HL-60/S4 treated with phorbol 12-myristate 13-acetate at 8.2 ng/mL for 4 days and 3 days (cell line): ENCODE results near the gene NAA30.

Experiments
- in situ Hi-C: fragments of 300-500 bp; cut with MboI; formaldehyde crosslinking; loops from 2 replicates; pipeline ENCODE4 v1.15.0; 2022; ENCODE audit warnings: low sequenced_read_pairs

Gene NAA30

DNA sequence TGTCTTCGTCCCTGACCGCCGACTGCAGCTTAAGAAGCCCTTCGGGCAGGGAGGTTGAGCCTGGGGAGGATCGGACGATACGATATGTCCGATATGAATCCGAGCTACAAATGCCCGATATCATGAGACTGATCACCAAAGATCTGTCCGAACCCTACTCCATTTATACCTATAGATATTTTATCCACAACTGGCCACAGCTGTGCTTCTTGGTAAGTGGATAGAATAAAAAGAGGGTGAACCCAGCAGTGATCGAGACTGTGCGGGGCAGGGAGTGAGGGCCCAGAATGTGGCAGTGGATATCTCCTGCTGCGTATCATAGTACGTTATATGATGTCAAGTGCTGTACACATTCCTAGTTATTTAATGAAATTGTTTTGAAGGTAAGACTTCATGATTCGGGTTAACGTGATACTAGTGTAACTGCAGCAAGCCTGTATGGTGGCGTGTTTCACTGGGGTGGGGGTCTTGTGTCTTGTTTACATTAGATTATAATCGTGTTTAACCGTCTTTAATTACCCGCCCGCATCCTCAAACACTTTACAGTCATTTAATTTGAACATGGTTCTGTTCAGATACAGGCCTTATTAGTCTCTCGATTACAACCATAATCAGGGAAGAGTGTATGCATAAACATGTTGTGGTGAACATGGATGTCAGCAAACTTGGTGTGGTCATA, 1.3 kb downstream of the NAA30 start:
- in situ Hi-C loops: no loop called here

DNA sequence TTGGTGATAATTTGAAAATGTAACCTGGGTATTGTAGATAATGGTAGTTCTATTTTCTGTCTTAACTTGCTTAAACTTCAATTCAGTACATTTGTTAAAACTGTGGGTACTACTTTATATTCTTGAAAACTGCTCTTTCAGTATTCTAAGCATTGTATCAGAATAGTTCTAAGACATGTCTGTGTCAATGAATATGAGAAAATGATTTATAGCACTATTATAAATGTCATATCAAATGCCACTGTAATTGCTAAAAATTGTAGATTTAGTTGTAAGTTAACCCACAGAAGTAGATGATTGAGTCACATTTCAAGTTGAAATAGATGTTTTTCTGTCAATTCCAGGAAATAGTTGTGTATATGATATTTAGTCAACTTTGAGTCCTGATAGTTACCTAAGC, 2.4 kb downstream of the NAA30 start:
- in situ Hi-C loops: no loop called here

DNA sequence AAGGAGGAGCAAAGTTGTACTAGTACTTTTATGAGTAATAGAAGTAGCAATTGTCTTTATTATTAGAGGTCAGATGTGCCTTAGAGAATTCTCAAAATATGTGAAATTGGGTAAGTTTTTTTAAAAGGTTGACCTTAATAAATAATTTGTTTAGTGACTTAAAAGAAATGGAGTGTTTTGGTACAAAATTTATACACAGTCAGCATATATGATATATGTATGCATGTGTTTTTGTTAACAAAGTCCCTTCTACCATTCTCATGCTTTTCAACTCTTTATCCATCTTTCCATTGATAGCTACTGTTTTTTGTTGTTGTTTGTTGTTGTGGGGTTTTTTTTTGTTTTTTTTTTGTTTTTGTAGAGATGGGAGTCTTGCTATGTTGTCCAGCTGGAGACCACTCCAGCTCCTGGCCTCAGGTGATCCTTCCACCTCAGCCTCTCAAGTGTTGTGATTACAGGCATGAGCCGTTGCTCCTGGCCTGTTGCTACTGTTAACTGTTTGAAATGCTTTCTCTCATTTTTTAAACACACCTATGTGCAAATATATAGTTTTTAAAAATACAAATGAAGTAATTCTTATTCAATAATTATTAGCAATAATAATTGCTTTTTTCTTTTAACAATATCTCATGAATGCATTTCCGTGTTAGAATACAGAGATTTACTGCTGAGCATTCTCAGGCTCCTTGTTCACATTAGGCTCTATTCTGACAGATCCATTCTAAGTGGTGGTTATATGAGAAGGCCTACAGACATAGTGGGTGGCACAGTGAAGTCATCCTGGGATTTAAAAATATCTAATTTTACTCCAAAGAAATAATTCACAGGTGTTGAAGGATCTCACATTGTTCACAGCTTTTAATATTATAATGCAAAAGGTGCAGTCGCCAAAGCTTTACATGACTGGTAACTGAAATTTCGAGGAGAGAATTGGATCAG, 10.4 kb downstream of the NAA30 start:
- in situ Hi-C loops: no loop called here

DNA sequence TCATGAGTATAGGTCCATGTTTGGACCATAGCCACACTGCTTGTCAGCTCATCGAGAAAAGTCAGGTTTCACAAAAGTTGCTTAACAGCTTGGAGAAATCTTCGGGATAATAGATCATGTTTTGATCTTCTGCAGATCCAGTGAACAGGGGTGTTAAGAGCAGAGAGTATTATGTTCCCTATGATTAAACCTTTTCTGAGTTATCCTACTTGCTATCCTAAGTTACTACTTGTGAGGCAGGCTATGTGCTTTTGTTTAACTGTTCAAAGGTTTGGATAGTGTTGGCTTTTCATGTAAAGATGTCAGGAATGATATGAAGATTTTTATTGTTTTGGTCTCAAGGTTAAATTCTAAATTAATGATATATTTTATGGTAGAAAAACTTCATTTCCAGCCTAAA, 11.1 kb downstream of the NAA30 start:
- in situ Hi-C loops: no loop called here

DNA sequence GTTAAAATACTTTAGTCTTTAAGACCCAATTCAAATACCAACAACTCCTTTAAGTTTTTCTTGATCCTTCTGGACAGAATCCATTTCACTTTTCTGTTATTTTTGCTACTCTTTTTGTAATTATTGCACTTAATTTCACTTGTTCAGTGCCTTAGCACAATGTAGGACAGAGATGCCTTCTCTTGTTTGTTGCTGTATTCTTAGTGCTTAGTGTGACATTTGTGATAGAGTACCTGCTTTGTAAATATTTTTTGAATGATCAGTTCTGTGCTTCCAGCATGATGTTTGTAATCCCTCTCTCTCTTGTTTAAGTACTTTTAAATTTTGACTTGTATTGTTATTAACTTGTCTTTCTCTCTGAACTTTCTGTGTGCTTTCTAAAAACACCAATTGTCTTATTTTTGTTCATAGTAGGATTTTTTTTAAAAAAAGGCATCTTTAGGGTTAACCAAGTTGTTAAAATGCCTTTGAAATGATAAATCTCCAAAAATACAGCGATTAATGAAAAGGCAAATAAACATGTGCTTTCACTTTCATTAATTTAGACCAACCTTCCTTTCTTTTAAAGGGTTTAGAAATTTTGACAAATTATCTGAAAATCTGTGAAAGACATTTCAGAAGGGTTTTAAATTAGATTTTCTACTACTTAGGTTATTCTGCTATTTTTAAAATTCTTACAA, 11.9 kb downstream of the NAA30 start:
- in situ Hi-C loops: no loop called here

DNA sequence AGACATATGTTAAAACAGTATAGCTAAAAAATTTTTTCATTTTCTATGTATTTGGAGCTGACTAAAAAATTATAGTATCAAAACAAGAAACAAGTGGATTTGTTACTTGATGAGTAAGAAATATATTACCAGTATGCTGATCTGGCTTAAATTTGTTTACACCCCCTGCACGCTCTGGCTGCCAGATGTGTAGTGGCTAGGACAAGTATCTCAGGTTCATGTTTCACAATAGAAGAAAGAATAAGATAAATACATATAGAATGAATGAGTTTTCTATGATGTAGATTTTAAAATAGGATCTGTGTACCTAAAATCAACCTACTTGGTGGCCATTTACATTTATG, 13.1 kb downstream of the NAA30 start:
- in situ Hi-C loops: no loop called here

DNA sequence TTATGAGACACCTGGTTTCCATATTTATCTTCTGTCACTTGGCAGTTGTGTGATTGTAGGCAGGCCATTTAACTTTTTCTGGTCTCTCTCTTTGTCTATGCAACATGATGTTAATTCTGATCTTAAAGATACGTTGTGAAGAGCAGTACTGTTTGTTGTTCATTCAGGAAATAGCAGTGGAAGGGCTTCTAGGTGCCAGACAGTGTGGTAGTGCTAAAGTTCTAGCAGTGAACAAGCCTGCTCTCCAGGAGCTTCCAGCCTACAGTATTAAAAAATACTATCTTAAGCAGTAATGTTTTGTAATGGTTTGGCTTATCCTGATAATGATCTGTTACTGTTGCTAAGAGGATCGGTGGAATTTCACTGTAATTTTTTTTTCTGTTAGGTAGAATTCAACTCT, 15.2 kb downstream of the NAA30 start:
- in situ Hi-C loops: no loop called here

DNA sequence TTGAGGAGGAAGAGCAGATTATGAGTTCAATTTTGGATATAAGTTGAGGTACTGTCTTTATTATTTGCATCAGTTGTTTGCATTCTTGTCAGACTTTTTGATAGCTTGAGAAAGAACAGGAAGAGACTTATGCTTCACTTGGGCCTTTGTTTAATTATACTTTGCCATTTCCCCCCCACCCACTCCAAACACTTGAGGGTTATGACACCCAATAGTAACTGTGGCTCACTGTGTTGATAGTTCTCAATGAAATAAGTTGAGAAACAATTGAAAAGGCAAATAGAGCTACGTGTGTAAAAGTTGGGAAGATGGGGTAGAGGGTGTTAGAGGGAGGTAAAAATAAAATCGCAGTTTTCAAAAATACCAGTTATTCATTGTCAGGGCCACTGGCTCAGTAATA, 17.7 kb downstream of the NAA30 start:
- in situ Hi-C loops: no loop called here

DNA sequence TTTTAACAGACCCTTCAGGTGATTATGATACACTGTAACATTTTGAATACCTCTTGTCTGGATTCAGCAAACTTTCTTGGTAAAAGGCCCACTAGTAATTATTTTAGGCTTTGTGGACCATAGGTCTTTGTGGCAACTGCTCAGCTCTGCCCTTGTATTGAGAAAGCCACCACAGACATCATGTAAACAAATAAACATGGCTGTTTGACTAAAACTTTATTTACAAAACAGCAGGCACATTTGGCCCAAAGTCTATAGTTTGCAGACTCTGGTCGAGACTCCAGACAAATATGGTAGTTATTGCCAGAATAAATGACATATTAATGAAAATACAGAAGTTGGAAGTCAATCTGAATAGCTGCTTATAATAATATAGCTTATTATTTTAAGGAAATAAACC, 18.2 kb downstream of the NAA30 start:
- in situ Hi-C loops: no loop called here

DNA sequence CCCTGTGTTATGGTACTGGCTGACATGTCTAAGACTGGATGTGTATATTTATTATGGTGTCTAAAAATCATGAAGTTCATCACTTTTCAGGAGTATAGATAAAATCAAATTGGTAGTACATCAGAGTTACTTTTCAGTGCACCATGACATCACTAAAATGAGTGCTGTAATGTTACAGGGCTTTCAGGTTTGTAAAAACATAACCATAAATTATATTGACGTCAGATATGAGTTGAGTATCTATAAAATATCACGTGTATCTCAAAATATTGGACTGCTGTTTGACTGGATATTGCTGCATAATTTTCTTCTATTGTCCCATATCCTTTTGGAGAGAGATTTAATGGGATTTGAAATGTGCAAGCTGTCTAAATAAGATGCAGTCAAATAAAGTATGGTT, 22.0 kb downstream of the NAA30 start:
- in situ Hi-C loops: no loop called here

DNA sequence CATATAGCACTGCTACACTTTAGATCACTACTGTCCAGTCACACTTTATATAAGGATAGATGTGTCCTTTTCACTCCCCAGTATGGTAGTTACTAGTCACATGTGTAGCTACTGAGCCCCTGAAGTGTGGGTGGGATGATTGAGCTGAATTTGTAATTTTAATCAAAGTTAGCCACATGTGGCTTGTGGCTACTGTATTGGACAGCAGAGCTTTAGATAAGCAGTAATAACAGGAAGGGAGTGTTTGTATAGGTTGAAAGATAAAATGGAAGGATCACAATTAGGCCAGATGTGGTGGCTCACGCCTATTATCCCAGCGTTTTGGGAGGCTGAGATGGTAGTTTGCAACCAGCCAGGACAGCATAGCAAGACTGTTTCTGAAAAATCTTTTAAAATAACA, 23.5 kb downstream of the NAA30 start:
- in situ Hi-C loops: no loop called here

DNA sequence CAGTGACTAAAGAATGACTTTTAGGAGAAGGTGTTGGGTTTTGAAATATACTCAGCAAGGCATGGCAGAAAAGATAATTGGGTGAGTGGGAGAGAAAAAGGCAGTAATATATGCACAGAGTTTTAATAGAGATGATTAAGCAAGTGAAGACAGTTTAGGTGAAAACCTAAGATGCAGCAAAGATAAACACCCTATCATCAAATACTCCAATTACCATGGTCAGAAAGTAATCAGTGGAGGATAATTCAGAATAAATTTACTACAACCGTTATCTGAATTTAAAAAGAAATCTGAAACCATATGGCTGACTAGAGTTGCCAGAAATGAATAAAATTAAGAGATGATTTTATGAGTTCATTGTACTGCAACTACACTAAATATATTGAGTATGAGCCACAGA, 26.8 kb downstream of the NAA30 start:
- in situ Hi-C loops: no loop called here

DNA sequence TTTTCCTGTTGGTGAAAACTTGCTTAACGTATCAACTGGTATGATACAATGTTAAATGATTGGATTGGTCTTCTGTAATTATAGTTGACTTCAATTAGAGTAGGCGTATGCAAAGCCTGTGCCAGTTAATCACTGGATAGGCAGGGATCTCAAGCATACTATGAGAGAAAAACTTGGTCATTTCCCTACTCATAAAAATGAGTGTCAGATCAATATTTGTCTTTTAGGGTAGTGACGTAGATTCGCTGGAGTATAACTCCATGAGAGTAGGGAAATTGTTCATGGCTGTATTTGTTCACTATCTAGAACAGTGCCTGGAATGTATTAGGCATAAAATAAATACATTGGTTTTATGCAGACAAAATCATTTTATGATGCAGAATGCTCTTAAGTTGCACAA, 28.6 kb downstream of the NAA30 start:
- in situ Hi-C loops: no loop called here

DNA sequence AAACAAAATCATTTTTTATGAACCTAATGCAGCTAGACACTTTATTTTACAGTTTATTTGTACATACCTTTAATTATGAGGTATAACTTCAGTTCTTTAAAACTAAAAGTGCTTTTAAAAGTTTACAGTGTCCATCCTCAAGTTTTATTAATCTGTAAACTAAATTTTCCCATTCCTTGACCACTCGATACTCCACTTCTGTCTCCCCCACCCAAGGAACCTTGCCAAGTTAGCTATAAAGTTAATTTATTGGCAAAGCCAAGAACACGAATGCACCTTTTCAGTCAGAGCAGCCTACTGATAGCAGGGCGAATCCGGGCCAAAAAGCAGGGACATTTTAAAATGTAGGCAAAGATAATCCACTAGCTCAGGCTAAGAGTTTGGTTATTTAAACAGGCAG, 29.6 kb downstream of the NAA30 start:
- in situ Hi-C loops: no loop called here

DNA sequence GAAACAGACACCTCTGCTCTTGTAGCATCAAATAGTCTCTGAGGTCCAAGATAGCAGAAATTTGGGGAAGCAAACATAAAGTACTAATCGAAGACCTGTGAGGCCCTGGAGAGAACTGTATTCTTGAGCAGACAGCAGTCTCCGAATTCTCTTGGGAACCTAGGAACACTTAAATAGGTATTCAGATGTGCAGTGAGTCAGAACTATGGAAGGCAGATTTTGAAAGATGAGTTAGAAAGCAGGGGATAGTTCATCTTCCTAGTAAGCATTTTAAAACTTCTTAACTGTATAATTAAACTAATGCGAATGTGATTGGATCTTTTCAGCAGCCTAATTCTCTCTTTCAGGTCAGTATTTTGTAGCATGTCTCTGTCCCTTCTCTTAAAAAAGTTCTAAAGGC, 30.6 kb downstream of the NAA30 start:
- in situ Hi-C loops: no loop called here

DNA sequence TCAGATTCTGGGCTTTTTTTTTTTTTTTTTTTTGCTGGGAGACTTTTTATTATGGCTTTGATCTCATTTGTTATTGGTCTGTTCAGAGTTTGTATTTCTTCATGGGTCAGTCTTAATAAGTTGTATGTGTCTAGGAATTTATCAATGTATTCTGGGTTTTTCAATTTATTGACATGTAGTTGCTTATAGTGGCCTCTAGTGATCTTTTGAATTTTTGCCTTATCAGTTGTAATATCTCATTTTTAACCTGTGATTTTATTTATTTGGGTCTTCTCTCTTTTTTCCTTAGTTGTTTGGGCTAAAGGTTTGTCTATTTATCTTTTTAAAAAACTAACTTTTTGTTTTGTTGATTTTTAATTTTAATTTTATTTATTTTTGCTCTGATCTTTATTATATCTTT, 45.5 kb downstream of the NAA30 start:
- in situ Hi-C loops: no loop called here

DNA sequence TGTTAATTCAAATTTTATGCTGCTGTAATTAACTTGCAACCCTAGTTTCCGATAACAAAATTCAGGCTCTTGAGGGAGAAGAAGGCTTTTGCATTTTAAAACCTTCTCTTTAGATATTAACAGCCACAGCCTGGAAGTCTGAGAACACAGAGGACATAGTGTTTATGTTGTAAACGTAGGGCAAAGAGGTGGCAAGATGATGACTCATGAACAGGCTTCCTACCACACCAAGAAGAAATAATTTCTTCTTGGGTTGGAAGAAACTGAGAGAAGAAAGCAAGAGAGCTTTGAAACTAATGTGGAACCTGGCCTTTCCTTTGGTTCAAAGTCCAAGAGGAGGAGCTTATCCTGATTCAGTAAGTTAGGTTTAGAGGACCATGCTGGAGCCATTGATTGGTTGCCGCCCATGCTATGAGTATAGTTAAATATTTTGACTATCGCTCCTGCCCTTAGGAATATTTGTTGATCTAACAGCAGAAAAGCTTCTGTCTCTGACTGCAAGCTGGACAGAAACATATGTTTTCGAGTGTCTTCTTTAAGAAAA, 71.5 kb downstream of the NAA30 start:
- in situ Hi-C loops: no loop called here

DNA sequence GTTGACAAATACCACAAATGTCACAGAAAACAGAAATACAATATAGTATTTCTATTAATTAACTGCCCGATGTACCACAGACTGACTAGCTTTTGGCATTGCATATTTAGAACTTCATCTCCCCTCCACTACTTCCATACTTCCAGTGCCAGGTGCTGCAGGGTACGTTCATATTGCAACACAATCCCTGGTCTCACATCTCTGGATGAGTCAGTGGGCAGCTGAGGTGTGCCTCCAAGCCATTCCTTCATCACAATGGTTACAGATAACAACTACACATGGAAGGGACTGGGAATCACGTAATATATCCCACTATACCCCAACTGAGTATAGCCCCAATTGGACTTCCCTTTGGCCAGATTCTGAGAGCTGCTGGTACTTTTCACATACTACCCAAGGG, 72.2 kb downstream of the NAA30 start:
- in situ Hi-C loops: no loop called here

DNA sequence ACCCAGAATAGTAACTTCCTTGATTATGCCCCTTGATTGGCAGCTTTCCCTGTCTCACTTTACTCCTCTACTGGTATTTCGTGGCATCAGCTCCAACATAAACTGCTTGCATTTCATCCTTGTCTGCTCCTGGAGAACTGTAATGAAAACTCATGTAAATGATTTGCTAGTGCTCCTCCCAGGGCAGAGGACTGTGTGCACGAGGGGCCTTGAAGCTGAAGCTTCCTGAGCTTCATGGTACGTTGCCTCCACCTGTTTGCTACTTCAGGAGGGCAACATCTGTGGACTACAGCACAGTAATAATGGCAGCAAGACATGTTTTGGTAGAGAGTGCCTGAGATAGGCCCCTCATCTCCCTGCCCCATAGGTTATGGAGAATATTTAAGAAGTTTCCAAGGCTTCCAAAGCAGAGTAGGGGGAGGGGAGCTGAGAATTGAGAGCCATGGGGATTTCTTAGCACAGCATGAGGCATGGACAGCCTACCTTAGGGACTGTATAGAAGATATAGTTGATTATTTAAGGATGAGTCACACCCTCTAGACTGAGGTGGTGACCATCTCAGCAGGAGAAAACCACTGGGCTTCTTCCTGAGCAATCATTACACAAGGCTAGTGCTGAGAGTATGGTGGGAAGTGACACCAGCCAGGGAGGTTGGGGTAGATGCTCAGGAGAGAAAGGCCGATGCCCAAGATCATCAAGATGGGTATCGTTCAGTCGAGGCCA, 73.8 kb downstream of the NAA30 start:
- in situ Hi-C loops: no loop called here
